Psoas muscle (tissue), 8 donors: ENCODE results near the gene ELMO1. TPM values are rescaled to one million over a fixed set of nuclear protein-coding genes. Genes with fewer than 3 reads are reported as not detected.

ENCODE experiments used
- ATAC-seq, 4 donors: fragments of 200-7000 bp; cut with Tn5 transposase; one replicate each; pipeline ENCODE4 v1.9.1; 2020; ENCODE audit warnings: moderate library complexity in 3 of 4, mild to moderate bottlenecking in 2 of 4
- DNase-seq, 2 donors: peaks; one replicate each; pipeline ENCODE4 v3.0.0-alpha.2; 2020
- H3K27ac ChIP-seq: fragments of 200-600 bp; one replicate; pipeline ENCODE4 v1.8.0; 2022
- H3K27me3 ChIP-seq, 3 donors: fragments of 200-600 bp in 1 of 3; one replicate each; pipeline versions ENCODE4 v1.6.1 to v1.8.0; 2013 to 2022; ENCODE audit warnings: low read length in 2 of 3, mild to moderate bottlenecking in 2 of 3, moderate library complexity in 1 of 3; ENCODE audit not compliant: insufficient read depth in 3 of 3
- H3K36me3 ChIP-seq, 2 donors: fragments of 200-600 bp in 1 of 2; one replicate each; pipeline versions ENCODE4 v1.6.1 to v1.8.0; 2013 to 2022; ENCODE audit warnings: low read depth in 1 of 2, mild to moderate bottlenecking in 1 of 2, moderate library complexity in 1 of 2; ENCODE audit not compliant: insufficient read depth in 1 of 2
- H3K4me1 ChIP-seq: fragments of 200-600 bp; one replicate; pipeline ENCODE4 v1.8.0; 2022
- H3K4me3 ChIP-seq: fragments of 200-600 bp; one replicate; pipeline ENCODE4 v1.8.0; 2022; ENCODE audit warnings: mild to moderate bottlenecking
- H3K9me3 ChIP-seq: fragments of 200-600 bp; one replicate; pipeline ENCODE4 v1.8.0; 2022
- WGBS, 3 donors: extraction: QIAGEN DNeasy Blood & Tissue Kit; methylation state at CpG; one replicate each; pipeline versions ENCODE4 v1.1.6 to v1.1.7; 2013; 5-methylcytosine and 5-hydroxymethylcytosine counted together
- intact Hi-C, 2 donors: fragments of 100-400 bp; cut with DNase I; formaldehyde crosslinking; loops; one replicate each; pipeline versions ENCODE4 v1.11.0 to v1.14.2; 2022
- polyA plus RNA-seq, 3 donors: library from polyadenylated mRNA; stranded (reverse); fragments of 200-250 nt; gene quantifications; one replicate each; pipeline ENCODE4 v1.2.3, GENCODE V29; 2013
- total RNA-seq, 4 donors: library from RNA; stranded (reverse); fragmentation: NEBNext Ultra II Directional in 2 of 4; extraction: Animal tissue kit (Norgen Biotek cat#: 25700) in 2 of 4; gene quantifications; one replicate each; pipeline versions ENCODE4 v1.2.1 to v1.2.4, GENCODE V29; 2021 to 2023
- TF ChIP-seq, protein P1 (sequence below): fragments of 200-600 bp; IDR thresholded peaks from one replicate; pipeline ENCODE4 v1.8.0; 2022; ENCODE audit warnings: antibody characterized with exemption
- donor health status: healthy with polysubstance abuse.
- donor health status: DM: no; HTN: no; CAD: no; lungs with moderate emphysema.
- donor health status: Bipolar disorder and iron deficiency.
- donor health status: healthy.
- donor health status: DM: yes; HTN: yes; CAD: no.
- donor health status: DM: no; HTN: no; CAD: no.
- donor health status: DM: no; HTN: no; CAD: no.
- donor health status: DM: yes; HTN: yes; CAD: no.

Gene ELMO1
- total and polyA plus RNA-seq, 7 donors: 2.8 to 8.1 (median 6.9) TPM

DNA sequence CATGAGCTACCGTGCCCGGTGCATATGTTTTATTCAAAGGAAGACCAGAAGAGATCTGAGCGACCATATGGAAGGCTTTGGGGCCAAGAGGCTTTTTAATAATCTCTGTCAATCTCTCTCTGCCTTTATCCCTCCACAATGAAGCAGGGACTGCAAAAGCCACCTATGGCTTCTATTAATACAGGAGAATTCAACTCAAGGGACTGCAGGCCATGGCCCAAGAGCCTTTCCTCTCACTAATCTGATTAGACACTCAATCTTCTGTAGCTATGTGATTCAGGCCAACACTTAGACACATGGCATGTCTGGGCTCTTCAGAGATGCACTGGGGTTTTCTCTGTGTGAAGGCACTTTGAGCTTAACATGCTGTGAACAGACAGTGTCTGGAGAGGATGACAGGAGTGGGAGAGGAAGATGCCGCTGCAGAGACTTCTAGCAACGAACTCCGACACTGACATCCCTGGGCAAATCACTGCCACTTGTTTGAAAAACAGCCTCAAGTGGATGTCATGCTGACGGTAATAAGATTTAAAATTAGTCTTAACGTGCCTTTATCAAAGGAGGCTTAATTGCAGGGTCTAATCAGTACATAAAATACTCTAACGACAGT is 609.9 kb downstream of the ELMO1 start:
- intact Hi-C loops: no loop called here
- H3K4me1 ChIP-seq: no peaks in the 10 kb centered on the region

DNA sequence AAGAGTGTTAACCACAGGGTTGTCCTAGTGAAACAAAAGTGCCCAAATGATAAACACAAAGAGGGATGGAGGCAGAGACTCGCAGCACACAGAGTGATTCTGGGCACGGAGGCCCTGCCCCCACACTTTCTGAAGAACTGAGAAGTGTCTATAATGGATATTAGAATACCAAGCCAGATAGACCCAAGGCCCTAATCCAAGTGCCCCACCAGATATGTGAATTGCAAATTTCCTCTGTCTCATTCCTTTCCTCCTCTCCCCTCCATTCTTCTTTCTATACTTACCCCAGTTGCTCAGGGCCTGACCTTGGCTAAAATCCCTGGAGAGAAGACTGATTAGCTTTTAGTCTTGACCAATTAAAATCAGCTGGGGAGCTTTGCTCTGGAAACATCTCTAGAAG is 617.6 kb downstream of the ELMO1 start:
- 90 to 98% (median 91%) methylated on average over 2 of the region's 2 CpGs for WGBS, 3 donors
- intact Hi-C loops: no loop called here
- ATAC-seq (no peak), DNase-seq (no peak)
- Histone ChIP-seq H3K27ac (no peak overlapping the region), H3K4me1 (no peaks in the 10 kb centered on the region), H3K36me3 (no peaks in the 10 kb centered on the region), H3K27me3 (no peaks in the 10 kb centered on the region), H3K9me3 (peaks cover 5% of the 10 kb centered on the region), H3K4me3 (no peak overlapping the region)
- TF ChIP-seq, protein P1, sequence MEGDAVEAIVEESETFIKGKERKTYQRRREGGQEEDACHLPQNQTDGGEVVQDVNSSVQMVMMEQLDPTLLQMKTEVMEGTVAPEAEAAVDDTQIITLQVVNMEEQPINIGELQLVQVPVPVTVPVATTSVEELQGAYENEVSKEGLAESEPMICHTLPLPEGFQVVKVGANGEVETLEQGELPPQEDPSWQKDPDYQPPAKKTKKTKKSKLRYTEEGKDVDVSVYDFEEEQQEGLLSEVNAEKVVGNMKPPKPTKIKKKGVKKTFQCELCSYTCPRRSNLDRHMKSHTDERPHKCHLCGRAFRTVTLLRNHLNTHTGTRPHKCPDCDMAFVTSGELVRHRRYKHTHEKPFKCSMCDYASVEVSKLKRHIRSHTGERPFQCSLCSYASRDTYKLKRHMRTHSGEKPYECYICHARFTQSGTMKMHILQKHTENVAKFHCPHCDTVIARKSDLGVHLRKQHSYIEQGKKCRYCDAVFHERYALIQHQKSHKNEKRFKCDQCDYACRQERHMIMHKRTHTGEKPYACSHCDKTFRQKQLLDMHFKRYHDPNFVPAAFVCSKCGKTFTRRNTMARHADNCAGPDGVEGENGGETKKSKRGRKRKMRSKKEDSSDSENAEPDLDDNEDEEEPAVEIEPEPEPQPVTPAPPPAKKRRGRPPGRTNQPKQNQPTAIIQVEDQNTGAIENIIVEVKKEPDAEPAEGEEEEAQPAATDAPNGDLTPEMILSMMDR: no peak

More for the DNA sequence above, 609.9 kb downstream of the ELMO1 start:
- no peak for DNase-seq
- H3K9me3 ChIP-seq: peaks cover 4% of the 10 kb centered on the region
- no peaks in the 10 kb centered on the region for H3K36me3 ChIP-seq
- no peak overlapping the region for H3K27ac ChIP-seq
- ATAC-seq: no peak
- TF ChIP-seq, protein P1: no peak
- no peaks in the 10 kb centered on the region for H3K27me3 ChIP-seq
- no peak overlapping the region for H3K4me3 ChIP-seq
- WGBS, 3 donors: 68 to 79% (median 75%) methylated on average over 9 of the region's 9 CpGs

DNA sequence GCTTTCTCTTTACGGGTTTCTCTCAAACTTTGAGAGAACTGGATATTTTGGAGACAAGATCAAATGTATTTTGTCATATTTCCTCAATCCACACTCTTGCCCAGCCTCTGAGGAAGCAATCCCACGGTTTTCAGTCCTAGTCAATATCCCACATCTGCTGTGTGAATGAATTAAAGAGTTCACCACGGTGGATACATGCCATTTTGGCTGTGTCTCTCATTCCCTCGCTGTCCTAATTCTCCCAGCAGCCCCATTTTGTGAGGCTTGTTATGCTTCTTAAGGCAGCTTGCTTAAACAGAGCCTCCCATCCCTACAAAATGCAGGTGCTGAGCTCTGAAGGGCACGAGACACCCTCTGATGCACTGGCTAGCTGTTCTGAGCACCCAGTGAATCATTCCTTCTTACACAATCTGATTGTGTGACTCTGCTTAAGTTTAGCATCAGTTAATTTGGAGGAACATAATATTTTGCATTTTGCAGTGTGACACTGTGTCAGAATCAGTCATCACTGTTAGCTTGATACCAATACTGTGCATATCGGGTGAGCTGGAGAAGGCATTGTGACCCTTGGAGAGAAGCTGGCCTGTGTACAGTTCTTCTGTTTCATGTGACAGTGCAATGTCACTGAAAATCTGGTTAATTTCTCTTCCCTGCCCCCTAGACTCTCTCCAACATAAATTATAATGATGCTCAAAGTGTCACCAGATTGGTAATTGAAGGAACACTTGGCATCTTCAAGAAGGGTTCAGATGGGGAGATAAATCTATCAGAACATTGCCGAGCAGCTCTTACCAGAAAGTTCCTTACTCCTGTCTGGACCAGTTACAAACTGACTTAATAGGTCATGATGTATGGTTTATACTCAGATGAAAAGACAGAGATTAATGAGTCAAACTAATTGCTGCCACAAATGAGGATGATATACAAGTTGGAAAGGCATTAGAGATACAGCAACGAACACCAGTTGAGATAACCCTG is 620.6 kb downstream of the ELMO1 start:
- Histone ChIP-seq H3K9me3 (peaks cover 3% of the 10 kb centered on the region), H3K4me3 (no peak overlapping the region), H3K4me1 (no peaks in the 10 kb centered on the region), H3K36me3 (no peaks in the 10 kb centered on the region), H3K27me3 (no peaks in the 10 kb centered on the region), H3K27ac (no peak overlapping the region)
- ATAC-seq (no peak), DNase-seq (no peak)
- intact Hi-C loops: no loop called here
- 38 to 51% (median 44%) methylated on average over 8 of the region's 8 CpGs for WGBS, 3 donors
- TF ChIP-seq, protein P1: no peak

DNA sequence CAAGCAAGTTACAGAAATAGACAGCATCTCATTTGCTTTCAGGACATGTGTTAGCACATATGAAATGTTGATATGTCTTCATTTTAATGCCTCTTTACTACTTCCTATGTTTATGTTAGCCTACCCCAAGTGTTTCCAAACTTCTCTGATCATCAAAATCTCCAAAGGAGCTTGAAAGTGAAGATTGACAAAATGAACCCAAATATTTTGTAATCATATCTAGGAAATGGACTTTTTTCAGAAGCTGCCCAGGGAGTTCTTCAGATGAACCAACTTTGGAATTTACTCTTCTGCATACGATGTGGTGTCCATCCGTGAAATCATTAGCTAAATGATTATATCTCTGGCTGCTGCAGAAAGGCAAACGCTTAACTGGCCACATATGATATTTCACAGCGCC is 623.2 kb downstream of the ELMO1 start:
- DNase-seq: no peak
- Histone ChIP-seq H3K4me1 (no peaks in the 10 kb centered on the region), H3K9me3 (no peaks in the 10 kb centered on the region), H3K27me3 (no peaks in the 10 kb centered on the region), H3K36me3 (no peaks in the 10 kb centered on the region), H3K4me3 (no peak overlapping the region), H3K27ac (no peak overlapping the region)
- TF ChIP-seq, protein P1: no peak
- WGBS, 3 donors: 75 to 77% (median 77%) methylated on average over 4 of the region's 4 CpGs
- intact Hi-C loops: no loop called here
- no peak for ATAC-seq
